ENCODE data around the gene MED15. TPM values are rescaled to one million over a fixed set of nuclear protein-coding genes. Genes with fewer than 3 reads are reported as not detected.

The MED15 gene
- total RNA-seq, 1 experiment from 2014 or later = 94.7 TPM

GRCh38 chr22:20581503-20582170 is 74.2 kb downstream of the MED15 start:
- no peak for DNase-seq
- no peak overlapping the region for H3K27ac Mint-ChIP-seq (ENCODE audit: unreplicated experiment)
- H3K4me1 Mint-ChIP-seq (ENCODE audit: low read depth, unreplicated experiment) = no peaks in the 10 kb centered on the region
- Histone ChIP-seq H3K4me3 (ENCODE audit: low read depth, low read length) (no peak overlapping the region), H3K9me3 (no peaks in the 10 kb centered on the region), H3K36me3 (ENCODE audit: control insufficient read depth, insufficient read depth, low read length) (peaks cover 3% of the 10 kb centered on the region), H3K4me1 (no peaks in the 10 kb centered on the region), H3K27me3 (replicated peaks; ENCODE audit: control insufficient read depth, insufficient read depth, low read length) (no peaks in the 10 kb centered on the region)
- no peaks in the 10 kb centered on the region for H3K27me3 Mint-ChIP-seq (ENCODE audit: insufficient read depth, unreplicated experiment)
- intact Hi-C loops (cut with micrococcal nuclease; ENCODE audit: unreplicated experiment) = no loop called here
- BruUV-seq (replicated peaks) = no TSS peak
- TF ChIP-seq CTCF (IDR thresholded peaks at IDR 0.05; ENCODE audit: insufficient read depth in 1 of 2, low read depth in 1 of 2, low read length in 1 of 2, severe bottlenecking in 1 of 2, unreplicated experiment in 1 of 2) = no peak
- no peaks in the 10 kb centered on the region for H3K9me3 Mint-ChIP-seq (ENCODE audit: unreplicated experiment)
- H3K36me3 Mint-ChIP-seq (ENCODE audit: insufficient read depth, unreplicated experiment) = peaks cover 49% of the 10 kb centered on the region
- ChIA-PET CTCF (no interaction called here), POLR2A (no interaction called here)
- no peak overlapping the region for H3K4me3 Mint-ChIP-seq (ENCODE audit: unreplicated experiment)

GRCh38 chr22:20582171-20582511 is 74.7 kb downstream of the MED15 start:
- no peaks in the 10 kb centered on the region for H3K4me1 Mint-ChIP-seq (ENCODE audit: low read depth, unreplicated experiment)

DNA sequence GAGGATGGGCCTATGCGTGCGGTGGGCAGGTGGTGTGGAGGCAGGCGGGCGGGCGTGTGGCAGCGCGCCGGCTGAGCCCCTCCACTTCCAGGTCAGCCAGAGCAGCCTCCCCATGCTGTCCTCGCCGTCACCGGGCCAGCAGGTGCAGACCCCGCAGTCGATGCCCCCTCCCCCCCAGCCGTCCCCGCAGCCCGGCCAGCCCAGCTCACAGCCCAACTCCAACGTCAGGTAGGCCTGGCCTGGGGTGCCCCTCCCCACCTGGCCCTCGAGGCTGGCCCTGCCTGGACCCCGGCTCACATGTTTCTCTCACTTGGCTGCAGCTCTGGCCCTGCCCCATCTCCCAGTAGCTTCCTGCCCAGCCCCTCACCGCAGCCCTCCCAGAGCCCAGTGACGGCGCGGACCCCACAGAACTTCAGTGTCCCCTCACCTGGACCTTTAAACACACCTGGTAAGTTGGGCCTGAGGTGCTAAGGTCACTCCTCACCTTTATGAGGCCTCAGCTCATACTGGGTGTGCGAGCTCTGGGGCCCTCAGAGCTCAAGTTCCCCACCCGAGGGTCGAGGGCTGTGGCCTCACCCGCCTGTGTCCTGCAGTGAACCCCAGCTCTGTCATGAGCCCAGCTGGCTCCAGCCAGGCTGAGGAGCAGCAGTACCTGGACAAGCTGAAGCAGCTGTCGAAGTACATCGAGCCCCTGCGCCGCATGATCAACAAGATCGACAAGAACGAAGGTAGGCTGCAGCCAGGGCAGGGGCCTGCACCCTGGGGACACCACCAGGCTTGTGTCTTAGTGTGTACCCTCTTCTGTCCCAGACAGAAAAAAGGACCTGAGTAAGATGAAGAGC is 75.3 kb downstream of the MED15 start:
- peaks cover 3% of the 10 kb centered on the region for H3K36me3 ChIP-seq (ENCODE audit: control insufficient read depth, insufficient read depth, low read length)
- Mint-ChIP-seq H3K27me3 (ENCODE audit: insufficient read depth, unreplicated experiment) (no peaks in the 10 kb centered on the region), H3K4me3 (ENCODE audit: unreplicated experiment) (no peak overlapping the region), H3K27ac (ENCODE audit: unreplicated experiment) (no peak overlapping the region), H3K4me1 (ENCODE audit: low read depth, unreplicated experiment) (no peaks in the 10 kb centered on the region), H3K36me3 (ENCODE audit: insufficient read depth, unreplicated experiment) (peaks cover 49% of the 10 kb centered on the region), H3K9me3 (ENCODE audit: unreplicated experiment) (no peaks in the 10 kb centered on the region)
- H3K4me1 ChIP-seq = no peaks in the 10 kb centered on the region
- intact Hi-C loops (cut with micrococcal nuclease; ENCODE audit: unreplicated experiment) = no loop called here
- no peaks in the 10 kb centered on the region for H3K27me3 ChIP-seq (replicated peaks; ENCODE audit: control insufficient read depth, insufficient read depth, low read length)
- no peak overlapping the region for H3K4me3 ChIP-seq (ENCODE audit: low read depth, low read length)
- no peaks in the 10 kb centered on the region for H3K9me3 ChIP-seq
- CTCF ChIA-PET = interaction anchor here (0.7 kb wide), 1 partner anchor 19 kb away, joined by 3 read pairs; no protein-coding TSS in a partner anchor
- no peak for DNase-seq
- no TSS peak for BruUV-seq (replicated peaks)
- no peak for TF ChIP-seq CTCF (IDR thresholded peaks at IDR 0.05; ENCODE audit: insufficient read depth in 1 of 2, low read depth in 1 of 2, low read length in 1 of 2, severe bottlenecking in 1 of 2, unreplicated experiment in 1 of 2)
- POLR2A ChIA-PET = no interaction called here

More at GRCh38 chr22:20582171-20582511, 74.7 kb downstream of the MED15 start:
- DNase-seq = no peak
- H3K36me3 Mint-ChIP-seq (ENCODE audit: insufficient read depth, unreplicated experiment) = peaks cover 49% of the 10 kb centered on the region
- no peak for TF ChIP-seq CTCF (IDR thresholded peaks at IDR 0.05; ENCODE audit: insufficient read depth in 1 of 2, low read depth in 1 of 2, low read length in 1 of 2, severe bottlenecking in 1 of 2, unreplicated experiment in 1 of 2)
- no peak overlapping the region for H3K4me3 Mint-ChIP-seq (ENCODE audit: unreplicated experiment)
- Histone ChIP-seq H3K4me3 (ENCODE audit: low read depth, low read length) (no peak overlapping the region), H3K4me1 (no peaks in the 10 kb centered on the region), H3K27me3 (replicated peaks; ENCODE audit: control insufficient read depth, insufficient read depth, low read length) (no peaks in the 10 kb centered on the region), H3K9me3 (no peaks in the 10 kb centered on the region), H3K36me3 (ENCODE audit: control insufficient read depth, insufficient read depth, low read length) (peaks cover 3% of the 10 kb centered on the region)
- no peak overlapping the region for H3K27ac Mint-ChIP-seq (ENCODE audit: unreplicated experiment)
- no peaks in the 10 kb centered on the region for H3K27me3 Mint-ChIP-seq (ENCODE audit: insufficient read depth, unreplicated experiment)
- intact Hi-C loops (cut with micrococcal nuclease; ENCODE audit: unreplicated experiment) = no loop called here
- POLR2A ChIA-PET = no interaction called here
- no TSS peak for BruUV-seq (replicated peaks)
- CTCF ChIA-PET = no interaction called here
- no peaks in the 10 kb centered on the region for H3K9me3 Mint-ChIP-seq (ENCODE audit: unreplicated experiment)

All from Caco-2 (cell line).